Calu3 (cell line): ENCODE measurements around the gene ABCA2. TPM values are rescaled to one million over a fixed set of nuclear protein-coding genes. Genes with fewer than 3 reads are reported as not detected.

Experiments used
- BruUV-seq: library from RNA; stranded (reverse); fragments of 400-500 nt; replicated peaks from 2 replicates; lab custom pipeline; 2021; lab: Mats Ljungman, UMichigan
- CTCF ChIA-PET: fragments of 300-600 bp; sonication (Branson Sonifier 250); formaldehyde crosslinking; loops from one replicate; lab custom pipeline; 2022; ENCODE audit warnings: antibody characterized with exemption; lab: Charles Lee
- DNase-seq: peaks from one replicate; pipeline ENCODE4 v3.0.0; 2022
- H3K27ac Mint-ChIP-seq: one replicate; pipeline ENCODE4 v1.8.0; 2022; ENCODE audit warnings: mixed read lengths; ENCODE audit not compliant: unreplicated experiment
- H3K27me3 Mint-ChIP-seq: one replicate; pipeline ENCODE4 v1.8.0; 2022; ENCODE audit warnings: mixed read lengths; ENCODE audit not compliant: unreplicated experiment
- H3K36me3 Mint-ChIP-seq: one replicate; pipeline ENCODE4 v1.8.0; 2022; ENCODE audit warnings: mild to moderate bottlenecking, moderate library complexity, mixed read lengths; ENCODE audit not compliant: insufficient read depth, unreplicated experiment
- H3K4me1 Mint-ChIP-seq: one replicate; pipeline ENCODE4 v1.8.0; 2022; ENCODE audit warnings: mild to moderate bottlenecking, low read depth, mixed read lengths; ENCODE audit not compliant: unreplicated experiment
- H3K4me3 Mint-ChIP-seq: one replicate; pipeline ENCODE4 v1.8.0; 2022; ENCODE audit warnings: mild to moderate bottlenecking, low read depth, moderate library complexity, mixed read lengths; ENCODE audit not compliant: unreplicated experiment
- H3K9me3 Mint-ChIP-seq: one replicate; pipeline ENCODE4 v1.8.0; 2022; ENCODE audit warnings: low read depth, mixed read lengths; ENCODE audit not compliant: unreplicated experiment
- CTCF ChIP-seq: fragments of 200-600 bp; IDR thresholded peaks from one replicate; pipeline ENCODE4 v1.8.0; 2022; ENCODE audit warnings: antibody characterized with exemption; ENCODE audit not compliant: unreplicated experiment
- intact Hi-C: fragments of 100-400 bp; cut with micrococcal nuclease; formaldehyde crosslinking; loops from one replicate; pipeline ENCODE4 v1.10.0; 2022; ENCODE audit not compliant: unreplicated experiment
- total RNA-seq: library from RNA; stranded (reverse); gene quantifications from 2 replicates; pipeline ENCODE4 v1.2.3, GENCODE V29; 2022

The ABCA2 gene
- total RNA-seq, 1 experiment from 2014 or later = 47.6 TPM

- no peak for DNase-seq
- no peaks in the 10 kb centered on the region for H3K9me3 Mint-ChIP-seq
- no peak for TF ChIP-seq CTCF
- intact Hi-C loops = no loop called here
- CTCF ChIA-PET = no interaction called here
- no peaks in the 10 kb centered on the region for H3K4me1 Mint-ChIP-seq
- no peaks in the 10 kb centered on the region for H3K27me3 Mint-ChIP-seq
- H3K27ac Mint-ChIP-seq = no peak overlapping the region
- BruUV-seq = no TSS peak
- peaks cover 13% of the 10 kb centered on the region for H3K36me3 Mint-ChIP-seq
- H3K4me3 Mint-ChIP-seq = no peak overlapping the region
These were observed 17.9 kb downstream of the ABCA2 start for GRCh38 chr9:137009938-137010732.

GRCh38 chr9:137009217-137009616 is 18.8 kb downstream of the ABCA2 start:
- BruUV-seq = no TSS peak
- Mint-ChIP-seq H3K27me3 (no peaks in the 10 kb centered on the region), H3K4me3 (no peak overlapping the region), H3K36me3 (peaks cover 9% of the 10 kb centered on the region), H3K9me3 (peaks cover 5% of the 10 kb centered on the region), H3K4me1 (no peaks in the 10 kb centered on the region), H3K27ac (no peak overlapping the region)
- no peak for DNase-seq
- TF ChIP-seq CTCF = no peak
- CTCF ChIA-PET = no interaction called here
- intact Hi-C loops = no loop called here

DNA sequence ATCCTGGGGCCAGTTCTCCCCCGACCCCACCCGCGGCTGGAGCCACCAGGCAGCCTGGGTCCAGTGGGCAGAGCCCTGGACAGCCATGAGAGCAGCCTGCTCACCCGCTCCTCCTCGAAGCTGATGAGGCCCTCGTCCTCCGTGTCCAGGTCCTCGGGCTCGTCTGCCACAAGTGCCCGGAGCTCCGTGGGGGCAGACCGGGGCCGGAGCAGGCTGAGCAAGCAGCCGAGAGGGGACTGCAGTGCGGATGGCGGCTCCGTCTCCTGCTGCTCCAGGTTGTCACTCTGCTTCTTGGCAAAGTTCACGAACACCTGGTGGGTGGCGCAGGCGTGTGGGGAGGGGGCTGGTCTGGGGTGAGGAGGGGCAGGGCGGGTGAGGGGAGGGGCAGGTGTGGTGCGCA is 19.7 kb downstream of the ABCA2 start:
- no TSS peak for BruUV-seq
- no peak for DNase-seq
- CTCF ChIA-PET = no interaction called here
- TF ChIP-seq CTCF = no peak
- intact Hi-C loops = no loop called here
- no peak overlapping the region for H3K27ac Mint-ChIP-seq
- H3K36me3 Mint-ChIP-seq = peaks cover 9% of the 10 kb centered on the region
- H3K27me3 Mint-ChIP-seq = no peaks in the 10 kb centered on the region
- no peak overlapping the region for H3K4me3 Mint-ChIP-seq
- peaks cover 5% of the 10 kb centered on the region for H3K9me3 Mint-ChIP-seq
- no peaks in the 10 kb centered on the region for H3K4me1 Mint-ChIP-seq

- no peak for DNase-seq
- H3K27ac Mint-ChIP-seq = no peak overlapping the region
- no TSS peak for BruUV-seq
- no peak for TF ChIP-seq CTCF
- peaks cover 5% of the 10 kb centered on the region for H3K9me3 Mint-ChIP-seq
- intact Hi-C loops = no loop called here
- H3K27me3 Mint-ChIP-seq = no peaks in the 10 kb centered on the region
- no peaks in the 10 kb centered on the region for H3K4me1 Mint-ChIP-seq
- H3K36me3 Mint-ChIP-seq = peaks cover 9% of the 10 kb centered on the region
- no peak overlapping the region for H3K4me3 Mint-ChIP-seq
- CTCF ChIA-PET = no interaction called here
These were observed 20.2 kb downstream of the ABCA2 start for GRCh38 chr9:137007816-137008270.
